ENCODE data around the gene MFAP5.

- TF ChIP-seq CTCF (IDR thresholded peaks at IDR 0.05; ENCODE audit: borderline replicate concordance, extremely low read depth, low read length, poor library complexity, severe bottlenecking) (no peak), EZH2 (IDR thresholded peaks at IDR 0.05; ENCODE audit: borderline replicate concordance, low read depth, low read length, severe bottlenecking) (no peak)
Observed at GRCh38 chr12:8630131-8630530, 32.5 kb downstream of the MFAP5 start.
